Measurements from ENCODE around the gene RNF224.

Gene RNF224

DNA sequence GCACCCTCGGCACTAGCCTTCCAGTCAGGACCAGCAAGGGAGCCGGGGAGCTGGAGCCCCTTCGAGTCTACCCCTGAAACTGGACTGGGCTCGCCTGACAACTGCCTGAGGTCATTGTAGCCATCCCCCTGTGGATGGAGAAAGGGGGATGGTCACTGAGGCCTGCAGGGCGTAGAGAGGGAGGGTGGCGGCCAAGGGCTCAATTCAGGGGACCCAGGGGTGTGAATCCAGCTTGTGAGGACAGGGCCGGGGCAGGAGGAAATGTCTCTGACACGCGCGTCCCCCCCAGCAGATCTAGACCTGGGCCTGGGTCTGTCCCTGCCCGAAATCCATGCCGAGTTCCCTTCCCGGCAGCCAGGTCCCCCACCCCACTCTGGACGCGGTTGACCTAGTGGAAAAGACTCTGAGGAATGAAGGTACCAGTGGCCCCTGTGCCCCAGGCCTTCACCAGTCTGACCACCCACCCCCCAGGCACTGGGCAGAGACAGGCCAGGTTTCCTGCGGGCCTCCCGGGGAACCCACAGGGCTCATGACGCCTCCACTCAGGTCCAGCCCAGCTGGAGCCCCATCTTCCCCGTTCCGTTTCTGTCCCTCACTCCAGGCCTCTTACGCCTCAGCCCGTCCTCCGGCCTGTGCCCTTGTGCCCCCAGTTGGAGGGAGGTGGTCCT, 4.2 kb downstream of the RNF224 start:
- H3K23ac ChIP-seq (ENCODE audit: low read length in 2 of 2), result no peak overlapping the region
- H3K18ac ChIP-seq (ENCODE audit: low read depth in 1 of 2, low read length in 2 of 2), result no peak overlapping the region
- H3K9ac ChIP-seq (ENCODE audit: low read length), result no peak overlapping the region
- H3K4me2 ChIP-seq (ENCODE audit: low read length, poor library complexity, severe bottlenecking), result no peak overlapping the region
- H2AK5ac ChIP-seq (ENCODE audit: low read length, severe bottlenecking), result no peak overlapping the region
- 92% methylated on average over 22 of the region's 23 CpGs for WGBS
- no peak overlapping the region for H4K8ac ChIP-seq (ENCODE audit: low read length)
- no peak overlapping the region for H3K27ac ChIP-seq (ENCODE audit: low read length, poor library complexity, severe bottlenecking)
- H4K91ac ChIP-seq (ENCODE audit: low read length), result peak overlapping the region; percentile 2
- no peak for DNase-seq
- no peak overlapping the region for H3K4me3 ChIP-seq (ENCODE audit: insufficient read depth in 1 of 2, low read depth in 1 of 2, low read length in 2 of 2)
- H2BK12ac ChIP-seq (ENCODE audit: low read length in 2 of 2), result no peak overlapping the region
- H3K4ac ChIP-seq (ENCODE audit: low read depth in 1 of 2, low read length in 2 of 2), result no peak overlapping the region
- peaks cover 19% of the 10 kb centered on the region for H3K4me1 ChIP-seq (ENCODE audit: control insufficient read depth, insufficient read depth, low read depth, low read length)
- H2AFZ ChIP-seq (ENCODE audit: low read depth, low read length), result no peak overlapping the region
- peaks cover 2% of the 10 kb centered on the region for H3K79me1 ChIP-seq (replicated peaks; ENCODE audit: low read length, poor library complexity, severe bottlenecking)
- peaks cover 0 to 3% of the 10 kb centered on the region in 2 experiments for H3K36me3 ChIP-seq (ENCODE audit: control insufficient read depth in 1 of 2, insufficient read depth in 2 of 2, low read depth in 1 of 2, low read length in 2 of 2)
- no peak overlapping the region for H3K14ac ChIP-seq (ENCODE audit: low read length in 2 of 2)
- no peaks in the 10 kb centered on the region for H3K9me3 ChIP-seq (ENCODE audit: control insufficient read depth, low read length)
- no peak overlapping the region for H2BK120ac ChIP-seq (ENCODE audit: low read depth, low read length)
- no peak overlapping the region for H2BK5ac ChIP-seq (ENCODE audit: low read depth, low read length, poor library complexity, severe bottlenecking)
- H3K27me3 ChIP-seq (ENCODE audit: control insufficient read depth in 1 of 2, insufficient read depth in 1 of 2, low read length in 2 of 2), result peaks cover 0 to 73% of the 10 kb centered on the region in 2 experiments
- H2BK15ac ChIP-seq (ENCODE audit: low read depth, poor library complexity, severe bottlenecking), result no peak overlapping the region

DNA sequence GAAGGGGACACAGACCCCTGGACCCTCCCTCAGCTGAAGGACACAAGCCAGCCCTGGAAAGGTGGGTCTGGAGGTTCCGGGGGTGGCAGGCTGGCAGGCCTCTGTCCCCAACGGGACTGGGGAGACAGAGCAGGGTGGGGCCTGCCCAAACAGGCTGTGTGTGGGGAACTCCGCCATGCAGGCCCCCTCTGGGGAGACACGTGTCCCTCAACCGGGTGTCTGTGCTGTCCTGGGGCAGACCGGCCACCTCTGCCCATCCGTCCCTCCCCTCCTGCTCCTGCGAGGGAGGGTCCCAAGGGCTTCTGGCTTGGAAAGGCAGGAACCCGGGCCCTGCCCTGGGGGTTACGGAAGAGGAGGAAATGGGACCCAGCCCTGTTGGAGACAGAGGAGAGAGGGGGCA, 4.8 kb downstream of the RNF224 start:
- peaks cover 0 to 73% of the 10 kb centered on the region in 2 experiments for H3K27me3 ChIP-seq (ENCODE audit: control insufficient read depth in 1 of 2, insufficient read depth in 1 of 2, low read length in 2 of 2)
- H3K9me3 ChIP-seq (ENCODE audit: control insufficient read depth, low read length), result no peaks in the 10 kb centered on the region
- DNase-seq, result no peak
- no peak overlapping the region for H3K4me3 ChIP-seq (ENCODE audit: insufficient read depth in 1 of 2, low read depth in 1 of 2, low read length in 2 of 2)
- no peak overlapping the region for H3K27ac ChIP-seq (ENCODE audit: low read length, poor library complexity, severe bottlenecking)
- H2BK15ac ChIP-seq (ENCODE audit: low read depth, poor library complexity, severe bottlenecking), result no peak overlapping the region
- 86% methylated on average over 10 of the region's 10 CpGs for WGBS
- no peak overlapping the region for H3K23ac ChIP-seq (ENCODE audit: low read length in 2 of 2)
- peaks cover 0 to 3% of the 10 kb centered on the region in 2 experiments for H3K36me3 ChIP-seq (ENCODE audit: control insufficient read depth in 1 of 2, insufficient read depth in 2 of 2, low read depth in 1 of 2, low read length in 2 of 2)
- peaks cover 21% of the 10 kb centered on the region for H3K4me1 ChIP-seq (ENCODE audit: control insufficient read depth, insufficient read depth, low read depth, low read length)
- no peak overlapping the region for H2AFZ ChIP-seq (ENCODE audit: low read depth, low read length)
- H2BK120ac ChIP-seq (ENCODE audit: low read depth, low read length), result no peak overlapping the region
- no peak overlapping the region for H3K14ac ChIP-seq (ENCODE audit: low read length in 2 of 2)
- H4K91ac ChIP-seq (ENCODE audit: low read length), result no peak overlapping the region
- no peak overlapping the region for H3K9ac ChIP-seq (ENCODE audit: low read length)
- peaks cover 7% of the 10 kb centered on the region for H3K79me1 ChIP-seq (replicated peaks; ENCODE audit: low read length, poor library complexity, severe bottlenecking)
- H2BK5ac ChIP-seq (ENCODE audit: low read depth, low read length, poor library complexity, severe bottlenecking), result no peak overlapping the region
- no peak overlapping the region for H2BK12ac ChIP-seq (ENCODE audit: low read length in 2 of 2)
- H2AK5ac ChIP-seq (ENCODE audit: low read length, severe bottlenecking), result no peak overlapping the region
- H4K8ac ChIP-seq (ENCODE audit: low read length), result no peak overlapping the region
- no peak overlapping the region for H3K4ac ChIP-seq (ENCODE audit: low read depth in 1 of 2, low read length in 2 of 2)
- no peak overlapping the region for H3K18ac ChIP-seq (ENCODE audit: low read depth in 1 of 2, low read length in 2 of 2)
- H3K4me2 ChIP-seq (ENCODE audit: low read length, poor library complexity, severe bottlenecking), result no peak overlapping the region

DNA sequence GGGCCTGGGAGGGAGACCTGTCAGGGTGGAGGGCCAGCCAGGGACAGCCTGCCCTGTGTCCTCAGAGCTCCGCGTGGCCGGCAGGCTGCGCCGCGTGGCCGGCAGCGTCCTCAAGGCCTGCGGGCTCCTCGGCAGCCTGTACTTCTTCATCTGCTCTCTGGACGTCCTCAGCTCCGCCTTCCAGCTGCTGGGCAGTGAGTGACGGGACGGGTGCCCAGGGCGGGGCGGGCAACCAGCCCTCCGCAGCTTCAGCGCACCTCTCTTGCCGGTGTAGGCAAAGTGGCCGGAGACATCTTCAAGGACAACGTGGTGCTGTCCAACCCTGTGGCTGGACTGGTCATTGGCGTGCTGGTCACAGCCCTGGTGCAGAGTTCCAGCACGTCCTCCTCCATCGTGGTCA, 5.2 kb downstream of the RNF224 start:
- no peak overlapping the region for H2BK5ac ChIP-seq (ENCODE audit: low read depth, low read length, poor library complexity, severe bottlenecking)
- no peak overlapping the region for H2AFZ ChIP-seq (ENCODE audit: low read depth, low read length)
- 91% methylated on average over 24 of the region's 24 CpGs for WGBS
- no peak overlapping the region for H2BK12ac ChIP-seq (ENCODE audit: low read length in 2 of 2)
- H3K4me2 ChIP-seq (ENCODE audit: low read length, poor library complexity, severe bottlenecking), result no peak overlapping the region
- no peak overlapping the region for H2BK15ac ChIP-seq (ENCODE audit: low read depth, poor library complexity, severe bottlenecking)
- H3K4ac ChIP-seq (ENCODE audit: low read depth in 1 of 2, low read length in 2 of 2), result no peak overlapping the region
- no peak overlapping the region for H2BK120ac ChIP-seq (ENCODE audit: low read depth, low read length)
- peaks cover 0 to 3% of the 10 kb centered on the region in 2 experiments for H3K36me3 ChIP-seq (ENCODE audit: control insufficient read depth in 1 of 2, insufficient read depth in 2 of 2, low read depth in 1 of 2, low read length in 2 of 2)
- no peak overlapping the region for H3K18ac ChIP-seq (ENCODE audit: low read depth in 1 of 2, low read length in 2 of 2)
- no peak overlapping the region for H3K4me3 ChIP-seq (ENCODE audit: insufficient read depth in 1 of 2, low read depth in 1 of 2, low read length in 2 of 2)
- peaks cover 0 to 73% of the 10 kb centered on the region in 2 experiments for H3K27me3 ChIP-seq (ENCODE audit: control insufficient read depth in 1 of 2, insufficient read depth in 1 of 2, low read length in 2 of 2)
- H4K8ac ChIP-seq (ENCODE audit: low read length), result no peak overlapping the region
- DNase-seq, result no peak
- H2AK5ac ChIP-seq (ENCODE audit: low read length, severe bottlenecking), result no peak overlapping the region
- no peak overlapping the region for H3K14ac ChIP-seq (ENCODE audit: low read length in 2 of 2)
- peaks cover 10% of the 10 kb centered on the region for H3K79me1 ChIP-seq (replicated peaks; ENCODE audit: low read length, poor library complexity, severe bottlenecking)
- H3K9ac ChIP-seq (ENCODE audit: low read length), result no peak overlapping the region
- peaks cover 19% of the 10 kb centered on the region for H3K4me1 ChIP-seq (ENCODE audit: control insufficient read depth, insufficient read depth, low read depth, low read length)
- no peaks in the 10 kb centered on the region for H3K9me3 ChIP-seq (ENCODE audit: control insufficient read depth, low read length)
- H3K23ac ChIP-seq (ENCODE audit: low read length in 2 of 2), result no peak overlapping the region
- peak overlapping the region; percentile 10 for H4K91ac ChIP-seq (ENCODE audit: low read length)
- no peak overlapping the region for H3K27ac ChIP-seq (ENCODE audit: low read length, poor library complexity, severe bottlenecking)

DNA sequence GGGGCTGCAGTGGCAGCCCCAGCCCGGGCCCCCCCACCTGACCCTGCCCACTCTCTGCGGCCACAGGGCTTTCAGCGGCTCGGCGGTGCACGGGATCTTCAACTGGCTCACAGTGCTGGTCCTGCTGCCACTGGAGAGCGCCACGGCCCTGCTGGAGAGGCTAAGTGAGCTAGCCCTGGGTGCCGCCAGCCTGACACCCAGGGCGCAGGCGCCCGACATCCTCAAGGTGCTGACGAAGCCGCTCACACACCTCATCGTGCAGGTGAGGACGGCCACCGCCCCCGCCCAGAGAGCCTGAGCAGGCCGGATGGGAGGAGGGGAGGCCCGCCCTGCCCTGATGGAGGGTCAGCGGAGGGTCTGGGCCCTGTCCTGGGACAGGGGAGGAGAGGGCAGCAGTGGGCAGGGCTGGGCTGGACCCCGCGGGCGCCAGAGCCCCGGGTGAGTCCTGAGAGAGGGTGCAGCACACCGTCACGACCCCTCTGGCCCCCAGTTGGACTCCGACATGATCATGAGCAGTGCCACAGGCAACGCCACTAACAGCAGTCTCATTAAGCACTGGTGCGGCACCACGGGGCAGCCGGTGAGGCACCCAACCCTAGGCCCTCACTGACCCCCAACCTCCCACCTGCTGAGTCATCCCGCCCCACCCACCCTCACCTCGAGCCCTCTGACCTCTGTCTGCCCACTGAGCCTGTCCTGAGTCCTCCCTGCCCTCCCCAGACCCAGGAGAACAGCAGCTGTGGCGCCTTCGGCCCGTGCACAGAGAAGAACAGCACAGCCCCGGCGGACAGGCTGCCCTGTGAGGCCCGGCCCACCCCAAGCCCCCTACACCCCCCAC, 6.1 kb downstream of the RNF224 start:
- no peak overlapping the region for H2BK5ac ChIP-seq (ENCODE audit: low read depth, low read length, poor library complexity, severe bottlenecking)
- no peak overlapping the region for H3K4ac ChIP-seq (ENCODE audit: low read depth in 1 of 2, low read length in 2 of 2)
- H3K9ac ChIP-seq (ENCODE audit: low read length), result no peak overlapping the region
- peaks cover 0 to 3% of the 10 kb centered on the region in 2 experiments for H3K36me3 ChIP-seq (ENCODE audit: control insufficient read depth in 1 of 2, insufficient read depth in 2 of 2, low read depth in 1 of 2, low read length in 2 of 2)
- peaks cover 27% of the 10 kb centered on the region for H3K4me1 ChIP-seq (ENCODE audit: control insufficient read depth, insufficient read depth, low read depth, low read length)
- H2BK12ac ChIP-seq (ENCODE audit: low read length in 2 of 2), result no peak overlapping the region
- no peak overlapping the region for H3K27ac ChIP-seq (ENCODE audit: low read length, poor library complexity, severe bottlenecking)
- no peaks in the 10 kb centered on the region for H3K9me3 ChIP-seq (ENCODE audit: control insufficient read depth, low read length)
- H3K23ac ChIP-seq (ENCODE audit: low read length in 2 of 2), result no peak overlapping the region
- no peak overlapping the region for H2AFZ ChIP-seq (ENCODE audit: low read depth, low read length)
- H3K18ac ChIP-seq (ENCODE audit: low read depth in 1 of 2, low read length in 2 of 2), result no peak overlapping the region
- H3K14ac ChIP-seq (ENCODE audit: low read length in 2 of 2), result no peak overlapping the region
- H2BK120ac ChIP-seq (ENCODE audit: low read depth, low read length), result no peak overlapping the region
- H3K4me3 ChIP-seq (ENCODE audit: insufficient read depth in 1 of 2, low read depth in 1 of 2, low read length in 2 of 2), result no peak overlapping the region
- no peak overlapping the region for H4K91ac ChIP-seq (ENCODE audit: low read length)
- H2BK15ac ChIP-seq (ENCODE audit: low read depth, poor library complexity, severe bottlenecking), result no peak overlapping the region
- 88% methylated on average over 34 of the region's 40 CpGs for WGBS
- H4K8ac ChIP-seq (ENCODE audit: low read length), result no peak overlapping the region
- DNase-seq, result no peak
- peaks cover 0 to 68% of the 10 kb centered on the region in 2 experiments for H3K27me3 ChIP-seq (ENCODE audit: control insufficient read depth in 1 of 2, insufficient read depth in 1 of 2, low read length in 2 of 2)
- H2AK5ac ChIP-seq (ENCODE audit: low read length, severe bottlenecking), result no peak overlapping the region
- H3K4me2 ChIP-seq (ENCODE audit: low read length, poor library complexity, severe bottlenecking), result no peak overlapping the region
- H3K79me1 ChIP-seq (replicated peaks; ENCODE audit: low read length, poor library complexity, severe bottlenecking), result peaks cover 14% of the 10 kb centered on the region
